ENCODE data around the gene FARSA. TPM values are rescaled to one million over a fixed set of nuclear protein-coding genes. Genes with fewer than 3 reads are reported as not detected.
A peak's percentile ranks its signal among the peaks of the same experiment; 100 is the strongest.

The FARSA gene
- total and polyA plus RNA-seq, 2 of the 13 experiments (the other 11 are each of a cell fraction or from before 2014, with no cell fraction given) = 25.9 to 72.0 TPM

GRCh38 chr19:12932392-12933286 is 872 bp downstream of the FARSA start (continued):
- 0 out of 2 replicates have a peak, but pooled peaks have one; percentile 40 for TF ChIP-seq ZNF749 (CRISPR knock-in tag; IDR thresholded peaks at IDR 0.05; ENCODE audit: borderline replicate concordance)
- TF ChIP-seq SAFB2 (CRISPR knock-in tag; IDR thresholded peaks at IDR 0.05; ENCODE audit: borderline replicate concordance, low read depth) = no peak
- no peak for TF ChIP-seq MEIS2 (CRISPR knock-in tag; IDR thresholded peaks at IDR 0.05)
- TF ChIP-seq ZNF547 (CRISPR knock-in tag; IDR thresholded peaks at IDR 0.05) = no peak
- TF ChIP-seq ZBTB3 (CRISPR knock-in tag; IDR thresholded peaks at IDR 0.05; ENCODE audit: borderline replicate concordance, low read depth) = no peak
- no peak for TF ChIP-seq ATRX (CRISPR knock-in tag; IDR thresholded peaks at IDR 0.05; ENCODE audit: borderline replicate concordance)
- no peak for TF ChIP-seq NR2F6 (IDR thresholded peaks at IDR 0.05)
- no peak for TF ChIP-seq NR2F6 (CRISPR knock-in tag; IDR thresholded peaks at IDR 0.05)
- peak; percentile 18; the same call in 1 of the 2 replicates for TF ChIP-seq CTCF (CRISPR knock-in tag; IDR thresholded peaks at IDR 0.05)
- TF ChIP-seq ZNF839 (CRISPR knock-in tag; IDR thresholded peaks at IDR 0.05; ENCODE audit: borderline replicate concordance) = no peak
- TF ChIP-seq, protein P1, sequence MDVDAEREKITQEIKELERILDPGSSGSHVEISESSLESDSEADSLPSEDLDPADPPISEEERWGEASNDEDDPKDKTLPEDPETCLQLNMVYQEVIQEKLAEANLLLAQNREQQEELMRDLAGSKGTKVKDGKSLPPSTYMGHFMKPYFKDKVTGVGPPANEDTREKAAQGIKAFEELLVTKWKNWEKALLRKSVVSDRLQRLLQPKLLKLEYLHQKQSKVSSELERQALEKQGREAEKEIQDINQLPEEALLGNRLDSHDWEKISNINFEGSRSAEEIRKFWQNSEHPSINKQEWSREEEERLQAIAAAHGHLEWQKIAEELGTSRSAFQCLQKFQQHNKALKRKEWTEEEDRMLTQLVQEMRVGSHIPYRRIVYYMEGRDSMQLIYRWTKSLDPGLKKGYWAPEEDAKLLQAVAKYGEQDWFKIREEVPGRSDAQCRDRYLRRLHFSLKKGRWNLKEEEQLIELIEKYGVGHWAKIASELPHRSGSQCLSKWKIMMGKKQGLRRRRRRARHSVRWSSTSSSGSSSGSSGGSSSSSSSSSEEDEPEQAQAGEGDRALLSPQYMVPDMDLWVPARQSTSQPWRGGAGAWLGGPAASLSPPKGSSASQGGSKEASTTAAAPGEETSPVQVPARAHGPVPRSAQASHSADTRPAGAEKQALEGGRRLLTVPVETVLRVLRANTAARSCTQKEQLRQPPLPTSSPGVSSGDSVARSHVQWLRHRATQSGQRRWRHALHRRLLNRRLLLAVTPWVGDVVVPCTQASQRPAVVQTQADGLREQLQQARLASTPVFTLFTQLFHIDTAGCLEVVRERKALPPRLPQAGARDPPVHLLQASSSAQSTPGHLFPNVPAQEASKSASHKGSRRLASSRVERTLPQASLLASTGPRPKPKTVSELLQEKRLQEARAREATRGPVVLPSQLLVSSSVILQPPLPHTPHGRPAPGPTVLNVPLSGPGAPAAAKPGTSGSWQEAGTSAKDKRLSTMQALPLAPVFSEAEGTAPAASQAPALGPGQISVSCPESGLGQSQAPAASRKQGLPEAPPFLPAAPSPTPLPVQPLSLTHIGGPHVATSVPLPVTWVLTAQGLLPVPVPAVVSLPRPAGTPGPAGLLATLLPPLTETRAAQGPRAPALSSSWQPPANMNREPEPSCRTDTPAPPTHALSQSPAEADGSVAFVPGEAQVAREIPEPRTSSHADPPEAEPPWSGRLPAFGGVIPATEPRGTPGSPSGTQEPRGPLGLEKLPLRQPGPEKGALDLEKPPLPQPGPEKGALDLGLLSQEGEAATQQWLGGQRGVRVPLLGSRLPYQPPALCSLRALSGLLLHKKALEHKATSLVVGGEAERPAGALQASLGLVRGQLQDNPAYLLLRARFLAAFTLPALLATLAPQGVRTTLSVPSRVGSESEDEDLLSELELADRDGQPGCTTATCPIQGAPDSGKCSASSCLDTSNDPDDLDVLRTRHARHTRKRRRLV (CRISPR knock-in tag; IDR thresholded peaks at IDR 0.05) = no peak
- TF ChIP-seq TARDBP (CRISPR knock-in tag; IDR thresholded peaks at IDR 0.05) = no peak
- no peak for TF ChIP-seq MXD4 (CRISPR knock-in tag; IDR thresholded peaks at IDR 0.05)
- TF ChIP-seq ZNF496 (CRISPR knock-in tag; IDR thresholded peaks at IDR 0.05; ENCODE audit: insufficient replicate concordance) = no peak
- no peak for TF ChIP-seq PLSCR1 (CRISPR knock-in tag; IDR thresholded peaks at IDR 0.05; ENCODE audit: borderline replicate concordance)
- TF ChIP-seq ZZZ3 (CRISPR knock-in tag; IDR thresholded peaks at IDR 0.05; ENCODE audit: borderline replicate concordance) = 0 out of 2 replicates have a peak, but pooled peaks have one; percentile 2
- TF ChIP-seq ZNF781 (CRISPR knock-in tag; IDR thresholded peaks at IDR 0.05; ENCODE audit: borderline replicate concordance, not compliant biosample characterization) = no peak
- TF ChIP-seq ZKSCAN5 (CRISPR knock-in tag; IDR thresholded peaks at IDR 0.05) = no peak
- TF ChIP-seq, protein P2, sequence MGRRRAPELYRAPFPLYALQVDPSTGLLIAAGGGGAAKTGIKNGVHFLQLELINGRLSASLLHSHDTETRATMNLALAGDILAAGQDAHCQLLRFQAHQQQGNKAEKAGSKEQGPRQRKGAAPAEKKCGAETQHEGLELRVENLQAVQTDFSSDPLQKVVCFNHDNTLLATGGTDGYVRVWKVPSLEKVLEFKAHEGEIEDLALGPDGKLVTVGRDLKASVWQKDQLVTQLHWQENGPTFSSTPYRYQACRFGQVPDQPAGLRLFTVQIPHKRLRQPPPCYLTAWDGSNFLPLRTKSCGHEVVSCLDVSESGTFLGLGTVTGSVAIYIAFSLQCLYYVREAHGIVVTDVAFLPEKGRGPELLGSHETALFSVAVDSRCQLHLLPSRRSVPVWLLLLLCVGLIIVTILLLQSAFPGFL (CRISPR knock-in tag; IDR thresholded peaks at IDR 0.05) = no peak
- 0 out of 2 replicates have a peak, but pooled peaks have one; percentile 23 for TF ChIP-seq ZNF143 (CRISPR knock-in tag; IDR thresholded peaks at IDR 0.05)

Data from HepG2 (cell line).